H9 (cell line): ENCODE data around the gene TBC1D22A. TPM values are rescaled to one million over a fixed set of nuclear protein-coding genes. Genes with fewer than 3 reads are reported as not detected.

ENCODE experiments used
- DNase-seq: peaks from one replicate; pipeline ENCODE4 v3.0.0-alpha.2; 2017
- H2AFZ ChIP-seq: one replicate; pipeline ENCODE4 v1.6.1; 2013; ENCODE audit warnings: mild to moderate bottlenecking, low read length, control low read depth, moderate library complexity
- H2AK5ac ChIP-seq: 2 replicates; pipeline ENCODE4 v1.6.1; 2013; ENCODE audit warnings: low read length, control low read depth, mixed read lengths; ENCODE audit not compliant: insufficient read length
- H2BK120ac ChIP-seq: one replicate; pipeline ENCODE4 v1.6.1; 2013; ENCODE audit warnings: low read depth, mild to moderate bottlenecking, low read length, control low read depth, inconsistent platforms; ENCODE audit not compliant: poor library complexity, severe bottlenecking
- H2BK12ac ChIP-seq: 2 replicates; pipeline ENCODE4 v1.6.1; 2013; ENCODE audit warnings: low read length, control low read depth, mixed read lengths, low read depth; ENCODE audit not compliant: insufficient read length
- H2BK15ac ChIP-seq: 2 replicates; pipeline ENCODE4 v1.6.1; 2013; ENCODE audit warnings: low read depth, low read length, control low read depth
- H2BK20ac ChIP-seq: one replicate; pipeline ENCODE4 v1.6.1; 2013; ENCODE audit warnings: low read depth, mild to moderate bottlenecking, low read length, control low read depth, inconsistent platforms; ENCODE audit not compliant: poor library complexity, severe bottlenecking
- H2BK5ac ChIP-seq: 2 replicates; pipeline ENCODE4 v1.6.1; 2013; ENCODE audit warnings: low read length, control low read depth, mixed read lengths; ENCODE audit not compliant: insufficient read length
- H3K14ac ChIP-seq: 2 replicates; pipeline ENCODE4 v1.6.1; 2013; ENCODE audit warnings: low read length, control low read depth; ENCODE audit not compliant: insufficient read depth
- H3K18ac ChIP-seq: 2 replicates; pipeline ENCODE4 v1.6.1; 2013; ENCODE audit warnings: low read depth, mild to moderate bottlenecking, mixed read lengths, low read length, control low read depth; ENCODE audit not compliant: insufficient read length
- H3K23ac ChIP-seq: 2 replicates; pipeline ENCODE4 v1.6.1; 2013; ENCODE audit warnings: low read length, control low read depth, mixed read lengths, low read depth; ENCODE audit not compliant: insufficient read length
- H3K23me2 ChIP-seq: 2 replicates; pipeline ENCODE4 v1.6.1; 2013; ENCODE audit warnings: low read depth, mild to moderate bottlenecking, mixed read lengths, low read length, control low read depth; ENCODE audit not compliant: insufficient read length, poor library complexity, severe bottlenecking
- H3K27ac ChIP-seq: 2 replicates; pipeline ENCODE4 v1.5.1; 2013; ENCODE audit warnings: low read length, control low read depth, mixed read lengths, low read depth; ENCODE audit not compliant: insufficient read length
- H3K27me3 ChIP-seq: 2 replicates; pipeline ENCODE4 v1.6.1; 2013; ENCODE audit warnings: low read length, control low read depth, inconsistent platforms; ENCODE audit not compliant: insufficient read depth
- H3K4ac ChIP-seq: 2 replicates; pipeline ENCODE4 v1.6.1; 2013; ENCODE audit warnings: low read depth, mild to moderate bottlenecking, control low read depth, inconsistent platforms, low read length, moderate library complexity
- H3K4me1 ChIP-seq: 2 replicates; pipeline ENCODE4 v1.6.1; 2013; ENCODE audit warnings: low read length, control low read depth, inconsistent platforms; ENCODE audit not compliant: insufficient read depth
- H3K4me2 ChIP-seq: 2 replicates; pipeline ENCODE4 v1.6.1; 2013; ENCODE audit warnings: low read length, control low read depth, mixed read lengths; ENCODE audit not compliant: insufficient read length, insufficient read depth
- H3K56ac ChIP-seq: 2 replicates; pipeline ENCODE4 v1.6.1; 2013; ENCODE audit warnings: low read depth, mild to moderate bottlenecking, mixed read lengths, low read length, control low read depth; ENCODE audit not compliant: insufficient read length
- H3K79me1 ChIP-seq: 2 replicates; pipeline ENCODE4 v1.6.1; 2013; ENCODE audit warnings: low read depth, mild to moderate bottlenecking, moderate library complexity, low read length, control low read depth, inconsistent platforms; ENCODE audit not compliant: insufficient read depth, poor library complexity, severe bottlenecking
- H3K79me2 ChIP-seq: 2 replicates; pipeline ENCODE4 v1.6.1; 2013; ENCODE audit warnings: low read length, control low read depth, inconsistent platforms; ENCODE audit not compliant: insufficient read depth
- H3K9ac ChIP-seq: 2 replicates; pipeline ENCODE4 v1.6.1; 2013; ENCODE audit warnings: low read length, control low read depth, mixed read lengths; ENCODE audit not compliant: insufficient read length; ENCODE audit errors: extremely low read depth
- H3K9me3 ChIP-seq: one replicate; pipeline ENCODE4 v1.6.1; 2013; ENCODE audit warnings: low read depth, low read length, inconsistent platforms; ENCODE audit not compliant: control insufficient read depth
- H3T11ph ChIP-seq: one replicate; pipeline ENCODE4 v1.6.1; 2013; ENCODE audit warnings: mild to moderate bottlenecking, low read length, control low read depth, inconsistent platforms
- H4K20me1 ChIP-seq: one replicate; pipeline ENCODE4 v1.6.1; 2013; ENCODE audit not compliant: control insufficient read depth, insufficient read length, insufficient read depth
- H4K5ac ChIP-seq: 2 replicates; pipeline ENCODE4 v1.6.1; 2013; ENCODE audit warnings: low read depth, mild to moderate bottlenecking, mixed read lengths, low read length, control low read depth; ENCODE audit not compliant: insufficient read length
- H4K8ac ChIP-seq: replicated peaks from 2 replicates; pipeline ENCODE4 v1.6.1; 2013; ENCODE audit warnings: low read length, control low read depth, mixed read lengths, low read depth; ENCODE audit not compliant: insufficient read length
- H4K91ac ChIP-seq: 2 replicates; pipeline ENCODE4 v1.6.1; 2013; ENCODE audit warnings: low read depth, mild to moderate bottlenecking, moderate library complexity, mixed read lengths, low read length, control low read depth; ENCODE audit not compliant: insufficient read length
- H3K27ac Mint-ChIP-seq, 3 experiments: 2 replicates in 2 of 3; 3 replicates in 1 of 3; pipeline ENCODE4 v1.8.0; 2020 to 2021; ENCODE audit warnings: mixed read lengths in 3 of 3, mild to moderate bottlenecking in 1 of 3, moderate library complexity in 1 of 3
- H3K27me3 Mint-ChIP-seq: 2 replicates; pipeline ENCODE4 v1.8.0; 2021; ENCODE audit warnings: low read depth, mild to moderate bottlenecking, moderate library complexity, mixed read lengths
- H3K36me3 Mint-ChIP-seq, 3 experiments: 2 replicates in 2 of 3; 3 replicates in 1 of 3; pipeline ENCODE4 v1.8.0; 2020 to 2021; ENCODE audit warnings: low read depth in 3 of 3, mixed read lengths in 3 of 3; ENCODE audit not compliant: insufficient read depth in 1 of 3
- H3K4me1 Mint-ChIP-seq, 2 experiments: 2 replicates each; pipeline ENCODE4 v1.8.0; 2020; ENCODE audit warnings: mixed read lengths in 2 of 2
- H3K4me3 Mint-ChIP-seq, 2 experiments: 2 replicates in 1 of 2; 3 replicates in 1 of 2; pipeline ENCODE4 v1.8.0; 2020 to 2021; ENCODE audit warnings: mild to moderate bottlenecking in 2 of 2, mixed read lengths in 2 of 2, moderate library complexity in 1 of 2
- H3K9me3 Mint-ChIP-seq, 2 experiments: 2 replicates in 1 of 2; 3 replicates in 1 of 2; pipeline ENCODE4 v1.8.0; 2020; ENCODE audit warnings: mild to moderate bottlenecking in 2 of 2, mixed read lengths in 2 of 2, moderate library complexity in 1 of 2
- CTCF ChIP-seq: fragments of 200-600 bp; sonication (generic); conservative IDR thresholded peaks from 3 replicates; pipeline ENCODE4 v1.8.0; 2021; ENCODE audit warnings: antibody characterized with exemption, mild to moderate bottlenecking
- WGBS: extraction: QIAGEN DNeasy Blood & Tissue Kit; methylation state at CpG from one replicate; pipeline ENCODE4 v1.1.7; 2013; ENCODE audit warnings: missing lambda C conversion rate, low lambda C conversion rate, mixed read lengths; ENCODE audit not compliant: insufficient read length; ENCODE audit errors: extremely low coverage; 5-methylcytosine and 5-hydroxymethylcytosine counted together
- total RNA-seq: library from RNA; stranded (reverse); gene quantifications from 2 replicates; pipeline ENCODE4 v1.2.1, GENCODE V29; 2021

The TBC1D22A gene
- total RNA-seq, 1 experiment from 2014 or later, result 20.8 TPM

GRCh38 chr22:46911346-46911745 is 148.9 kb downstream of the TBC1D22A start:
- no peaks in the 10 kb centered on the region for H3K27me3 Mint-ChIP-seq
- WGBS, result no CpG with 5 or more reads among the region's 10 CpGs
- Histone ChIP-seq H2BK5ac (no peak overlapping the region), H3K9me3 (no peaks in the 10 kb centered on the region), H3K9ac (no peak overlapping the region), H3K27ac (no peak overlapping the region), H3K4ac (no peak overlapping the region), H4K8ac (no peak overlapping the region), H2BK20ac (no peak overlapping the region), H3K56ac (no peak overlapping the region), H3K18ac (no peak overlapping the region), H2BK15ac (no peak overlapping the region), H4K5ac (no peak overlapping the region), H3T11ph (no peak overlapping the region), H3K23ac (no peak overlapping the region), H3K14ac (no peak overlapping the region), H4K91ac (no peak overlapping the region), H2AFZ (no peak overlapping the region), H3K27me3 (no peaks in the 10 kb centered on the region), H2BK120ac (no peak overlapping the region), H3K4me2 (no peak overlapping the region), H3K79me1 (peaks cover 3% of the 10 kb centered on the region), H2AK5ac (no peak overlapping the region), H3K23me2 (no peaks in the 10 kb centered on the region), H3K4me1 (no peaks in the 10 kb centered on the region), H4K20me1 (no peaks in the 10 kb centered on the region), H2BK12ac (no peak overlapping the region), H3K79me2 (no peaks in the 10 kb centered on the region)
- H3K9me3 Mint-ChIP-seq, result no peaks in the 10 kb centered on the region
- TF ChIP-seq CTCF, result no peak
- H3K36me3 Mint-ChIP-seq, result peaks cover 0 to 15% (median 2%) of the 10 kb centered on the region in 3 experiments; a peak in 4 of 7 replicates
- H3K4me1 Mint-ChIP-seq, result peaks cover 15 to 29% of the 10 kb centered on the region in 2 experiments
- DNase-seq, result no peak
- no peak overlapping the region for H3K4me3 Mint-ChIP-seq
- peak overlapping the region in 1 of 3 experiments; percentile 9; a peak in 1 of 7 replicates for H3K27ac Mint-ChIP-seq
